Activated CD8-positive, alpha-beta T cell treated with anti-CD3 and anti-CD28 coated beads for 36 hours (primary cell): ENCODE results near the gene SVIL. TPM values are rescaled to one million over a fixed set of nuclear protein-coding genes. Genes with fewer than 3 reads are reported as not detected.
A peak's percentile ranks its signal among the peaks of the same experiment; 100 is the strongest.
"Not testable (repeated sequence)": the region's sequence is repeated elsewhere in the genome, so short reads cannot be mapped to it uniquely, and the experiment has no call there.

Experiments used
- ATAC-seq: fragments of 200-7000 bp; cut with Tn5 transposase; one replicate; pipeline ENCODE4 v1.10.0; 2021; ENCODE audit warnings: mild to moderate bottlenecking, moderate library complexity
- CTCF ChIA-PET: fragments of 350-600 bp; sonication (Branson Sonifier 250); formaldehyde crosslinking; loops from one replicate; lab custom pipeline; 2021; ENCODE audit warnings: antibody characterized with exemption; lab: Charles Lee
- POLR2A ChIA-PET: fragments of 350-600 bp; sonication (Branson Sonifier 250); formaldehyde crosslinking; loops from one replicate; lab custom pipeline; 2021; ENCODE audit warnings: antibody characterized with exemption; lab: Charles Lee
- DNase-seq: peaks from one replicate; pipeline ENCODE4 v3.0.0-alpha.2; 2020
- H3K27ac Mint-ChIP-seq: one replicate; pipeline ENCODE4 v1.8.0; 2021; ENCODE audit warnings: mild to moderate bottlenecking, mixed read lengths
- H3K27me3 Mint-ChIP-seq: one replicate; pipeline ENCODE4 v1.8.0; 2021; ENCODE audit warnings: mixed read lengths
- H3K36me3 Mint-ChIP-seq: one replicate; pipeline ENCODE4 v1.8.0; 2021; ENCODE audit warnings: low read depth, mixed read lengths
- H3K4me1 Mint-ChIP-seq: one replicate; pipeline ENCODE4 v1.8.0; 2021; ENCODE audit warnings: low read depth, mixed read lengths
- H3K4me3 Mint-ChIP-seq: one replicate; pipeline ENCODE4 v1.8.0; 2021; ENCODE audit warnings: mild to moderate bottlenecking, moderate library complexity, mixed read lengths
- H3K9me3 Mint-ChIP-seq: one replicate; pipeline ENCODE4 v1.8.0; 2021; ENCODE audit warnings: mixed read lengths
- CTCF ChIP-seq: fragments of 200-600 bp; IDR thresholded peaks from one replicate; pipeline ENCODE4 v1.8.0; 2022; ENCODE audit warnings: antibody characterized with exemption, mild to moderate bottlenecking
- intact Hi-C: fragments of 100-400 bp; cut with micrococcal nuclease; formaldehyde crosslinking; loops from one replicate; pipeline ENCODE4 v1.10.0; 2022
- total RNA-seq, 2 experiments: library from RNA; stranded (reverse); gene quantifications; one replicate each; pipeline ENCODE4 v1.2.3, GENCODE V29; 2021

The SVIL gene
- total RNA-seq, 2 experiments from 2014 or later = 7.9 to 8.9 TPM

- ChIA-PET CTCF (interaction anchor here (0.6 to 0.9 kb wide), 2 partner anchors 14 to 60 kb away, joined by 3 to 4 read pairs; no protein-coding TSS in a partner anchor), POLR2A (no interaction called here)
- no peaks in the 10 kb centered on the region for H3K9me3 Mint-ChIP-seq
- H3K27me3 Mint-ChIP-seq = no peaks in the 10 kb centered on the region
- ATAC-seq = no peak
- intact Hi-C loops = no loop called here
- H3K4me1 Mint-ChIP-seq = peaks cover 3% of the 10 kb centered on the region
- no peak overlapping the region for H3K4me3 Mint-ChIP-seq
- TF ChIP-seq CTCF = no peak
- no peak for DNase-seq
- no peak overlapping the region for H3K27ac Mint-ChIP-seq
- peaks cover 12% of the 10 kb centered on the region for H3K36me3 Mint-ChIP-seq
Measured at GRCh38 chr10:29452546-29452945, 182.2 kb downstream of the SVIL start.

- no peak for TF ChIP-seq CTCF
- Mint-ChIP-seq H3K4me1 (peaks cover 3% of the 10 kb centered on the region), H3K36me3 (peaks cover 12% of the 10 kb centered on the region), H3K9me3 (no peaks in the 10 kb centered on the region), H3K27me3 (no peaks in the 10 kb centered on the region), H3K4me3 (no peak overlapping the region), H3K27ac (no peak overlapping the region)
- no peak for ATAC-seq
- intact Hi-C loops = no loop called here
- CTCF ChIA-PET = interaction anchor here (0.6 kb wide), 1 partner anchor 14 kb away, joined by 4 read pairs; no protein-coding TSS in a partner anchor
- no peak for DNase-seq
- POLR2A ChIA-PET = no interaction called here
Measured at GRCh38 chr10:29451946-29452345, 182.8 kb downstream of the SVIL start.

GRCh38 chr10:29450405-29450804, 184.4 kb downstream of the SVIL start:
- DNase-seq = no peak
- Mint-ChIP-seq H3K27me3 (no peaks in the 10 kb centered on the region), H3K36me3 (peaks cover 5% of the 10 kb centered on the region), H3K4me3 (no peak overlapping the region), H3K4me1 (peaks cover 13% of the 10 kb centered on the region), H3K27ac (no peak overlapping the region), H3K9me3 (no peaks in the 10 kb centered on the region)
- CTCF ChIA-PET = interaction anchor here (1.3 to 3.7 kb wide), 5 partner anchors 8 to 64 kb away, joined by 3 to 22 read pairs (median 4); no protein-coding TSS in a partner anchor
- POLR2A ChIA-PET = no interaction called here
- intact Hi-C loops = no loop called here
- ATAC-seq = no peak
- no peak for TF ChIP-seq CTCF

- H3K4me1 Mint-ChIP-seq = peaks cover 15% of the 10 kb centered on the region
- peak; percentile 88 for DNase-seq
- POLR2A ChIA-PET, H3K27me3 Mint-ChIP-seq, H3K4me3 Mint-ChIP-seq, H3K36me3 Mint-ChIP-seq, H3K27ac Mint-ChIP-seq, H3K9me3 Mint-ChIP-seq: not testable (repeated sequence)
- peak; percentile 88 for ATAC-seq
- intact Hi-C loops = loop anchor here (2.0 kb wide), 1 partner anchor 62 kb away; no protein-coding TSS in a partner anchor
- CTCF ChIA-PET = interaction anchor here (0.7 to 3.7 kb wide), 24 partner anchors 9 to 785 kb away, joined by 3 to 22 read pairs (median 4); no protein-coding TSS in a partner anchor
- peak; percentile 78 for TF ChIP-seq CTCF
Measured at GRCh38 chr10:29448756-29449592, 185.8 kb downstream of the SVIL start.

- no peak for TF ChIP-seq CTCF
- no peak overlapping the region for H3K4me3 Mint-ChIP-seq
- intact Hi-C loops = loop anchor here (2.0 kb wide), 1 partner anchor 61 kb away; no protein-coding TSS in a partner anchor
- no peak for ATAC-seq
- no peak overlapping the region for H3K27ac Mint-ChIP-seq
- CTCF ChIA-PET = interaction anchor here (0.7 to 3.7 kb wide), 21 partner anchors 8 to 784 kb away, joined by 3 to 22 read pairs (median 5); no protein-coding TSS in a partner anchor
- POLR2A ChIA-PET = interaction anchor here (0.6 kb wide), 1 partner anchor 123 kb away, joined by 3 read pairs; no protein-coding TSS in a partner anchor
- H3K27me3 Mint-ChIP-seq = no peaks in the 10 kb centered on the region
- DNase-seq = no peak
- no peaks in the 10 kb centered on the region for H3K9me3 Mint-ChIP-seq
- H3K4me1 Mint-ChIP-seq = peaks cover 17% of the 10 kb centered on the region
- H3K36me3 Mint-ChIP-seq = no peaks in the 10 kb centered on the region
Measured at GRCh38 chr10:29448125-29448524, 186.6 kb downstream of the SVIL start.
